Neutrophil (primary cell): ENCODE measurements around the gene IL19.

Experiments used
- H3K27ac ChIP-seq: fragments of 200-600 bp; sonication (generic); 2 replicates; pipeline ENCODE4 v1.5.1; 2016; ENCODE audit warnings: mild to moderate bottlenecking, moderate library complexity
- H3K27me3 ChIP-seq: fragments of 200-600 bp; sonication (generic); 2 replicates; pipeline ENCODE4 v1.6.0; 2016; ENCODE audit warnings: mild to moderate bottlenecking
- H3K36me3 ChIP-seq: fragments of 200-600 bp; sonication (generic); 2 replicates; pipeline ENCODE4 v1.5.1; 2017
- H3K4me1 ChIP-seq, 2 experiments: fragments of 200-600 bp in 1 of 2; sonication (generic) in 1 of 2; 1 replicate in 1 of 2; 2 replicates in 1 of 2; pipeline versions ENCODE4 v1.5.1 to v1.6.1; 2013 to 2016; ENCODE audit warnings: low read depth in 1 of 2, low read length in 1 of 2, mild to moderate bottlenecking in 1 of 2, moderate library complexity in 1 of 2; ENCODE audit not compliant: control insufficient read depth in 1 of 2, insufficient read depth in 1 of 2
- H3K4me3 ChIP-seq, 2 experiments: fragments of 200-600 bp in 1 of 2; sonication (generic) in 1 of 2; 1 replicate in 1 of 2; 2 replicates in 1 of 2; pipeline ENCODE4 v1.5.1; 2013 to 2016; ENCODE audit warnings: low read depth in 1 of 2, low read length in 1 of 2, mild to moderate bottlenecking in 1 of 2, moderate library complexity in 1 of 2
- H3K9me3 ChIP-seq: fragments of 200-600 bp; sonication (generic); 2 replicates; pipeline ENCODE4 v1.5.1; 2016
- TF ChIP-seq, protein P1 (sequence below): fragments of 200-600 bp; sonication (generic); IDR thresholded peaks from 2 replicates; pipeline ENCODE4 v1.5.1; 2016; ENCODE audit warnings: antibody characterized with exemption

IL19 gene

DNA sequence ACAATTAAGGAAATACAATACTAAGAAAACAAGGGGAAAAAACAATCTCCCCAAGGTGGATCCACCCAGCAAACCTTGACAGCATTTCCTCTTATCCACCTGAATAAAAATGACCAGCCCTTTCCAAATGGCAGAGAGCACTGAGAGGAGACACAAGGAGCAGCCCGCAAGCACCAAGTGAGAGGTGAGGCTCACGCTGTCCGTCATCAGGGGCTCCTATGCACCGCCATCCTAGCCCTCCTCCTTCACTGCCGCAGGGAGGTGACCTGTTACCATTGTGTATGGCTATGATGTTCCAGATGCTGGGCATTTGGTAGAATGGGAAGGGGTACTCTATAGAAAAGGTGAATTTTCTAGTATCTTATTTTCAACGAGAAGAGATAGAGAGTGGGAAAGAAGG, 63.6 kb downstream of the IL19 start:
- H3K36me3 ChIP-seq, result no peaks in the 10 kb centered on the region
- TF ChIP-seq, protein P1, sequence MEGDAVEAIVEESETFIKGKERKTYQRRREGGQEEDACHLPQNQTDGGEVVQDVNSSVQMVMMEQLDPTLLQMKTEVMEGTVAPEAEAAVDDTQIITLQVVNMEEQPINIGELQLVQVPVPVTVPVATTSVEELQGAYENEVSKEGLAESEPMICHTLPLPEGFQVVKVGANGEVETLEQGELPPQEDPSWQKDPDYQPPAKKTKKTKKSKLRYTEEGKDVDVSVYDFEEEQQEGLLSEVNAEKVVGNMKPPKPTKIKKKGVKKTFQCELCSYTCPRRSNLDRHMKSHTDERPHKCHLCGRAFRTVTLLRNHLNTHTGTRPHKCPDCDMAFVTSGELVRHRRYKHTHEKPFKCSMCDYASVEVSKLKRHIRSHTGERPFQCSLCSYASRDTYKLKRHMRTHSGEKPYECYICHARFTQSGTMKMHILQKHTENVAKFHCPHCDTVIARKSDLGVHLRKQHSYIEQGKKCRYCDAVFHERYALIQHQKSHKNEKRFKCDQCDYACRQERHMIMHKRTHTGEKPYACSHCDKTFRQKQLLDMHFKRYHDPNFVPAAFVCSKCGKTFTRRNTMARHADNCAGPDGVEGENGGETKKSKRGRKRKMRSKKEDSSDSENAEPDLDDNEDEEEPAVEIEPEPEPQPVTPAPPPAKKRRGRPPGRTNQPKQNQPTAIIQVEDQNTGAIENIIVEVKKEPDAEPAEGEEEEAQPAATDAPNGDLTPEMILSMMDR, result no peak
- H3K9me3 ChIP-seq, result no peaks in the 10 kb centered on the region
- no peak overlapping the region for H3K4me3 ChIP-seq
- H3K27me3 ChIP-seq, result no peaks in the 10 kb centered on the region
- H3K27ac ChIP-seq, result no peak overlapping the region
- H3K4me1 ChIP-seq, result peaks cover 9% of the 10 kb centered on the region in 2 experiments

GRCh38 chr1:206834711-206835110, 64.1 kb downstream of the IL19 start:
- Histone ChIP-seq H3K36me3 (no peaks in the 10 kb centered on the region), H3K27ac (no peak overlapping the region)
- TF ChIP-seq, protein P1, result no peak

GRCh38 chr1:206835186-206835585, 64.6 kb downstream of the IL19 start:
- TF ChIP-seq, protein P1, result no peak
- no peaks in the 10 kb centered on the region for H3K9me3 ChIP-seq
- H3K27ac ChIP-seq, result no peak overlapping the region
- H3K36me3 ChIP-seq, result no peaks in the 10 kb centered on the region
- no peaks in the 10 kb centered on the region for H3K4me1 ChIP-seq
- H3K4me3 ChIP-seq, result no peak overlapping the region
- H3K27me3 ChIP-seq, result no peaks in the 10 kb centered on the region

More at GRCh38 chr1:206834711-206835110, 64.1 kb downstream of the IL19 start:
- Histone ChIP-seq H3K9me3 (no peaks in the 10 kb centered on the region), H3K4me1 (peaks cover 4% of the 10 kb centered on the region in 2 experiments), H3K27me3 (no peaks in the 10 kb centered on the region), H3K4me3 (no peak overlapping the region)

- Histone ChIP-seq H3K27me3 (no peaks in the 10 kb centered on the region), H3K4me3 (no peak overlapping the region), H3K36me3 (no peaks in the 10 kb centered on the region), H3K9me3 (no peaks in the 10 kb centered on the region), H3K27ac (no peak overlapping the region), H3K4me1 (no peaks in the 10 kb centered on the region)
- TF ChIP-seq, protein P1, result no peak
These were observed 65.5 kb downstream of the IL19 start for GRCh38 chr1:206836111-206836510.

DNA sequence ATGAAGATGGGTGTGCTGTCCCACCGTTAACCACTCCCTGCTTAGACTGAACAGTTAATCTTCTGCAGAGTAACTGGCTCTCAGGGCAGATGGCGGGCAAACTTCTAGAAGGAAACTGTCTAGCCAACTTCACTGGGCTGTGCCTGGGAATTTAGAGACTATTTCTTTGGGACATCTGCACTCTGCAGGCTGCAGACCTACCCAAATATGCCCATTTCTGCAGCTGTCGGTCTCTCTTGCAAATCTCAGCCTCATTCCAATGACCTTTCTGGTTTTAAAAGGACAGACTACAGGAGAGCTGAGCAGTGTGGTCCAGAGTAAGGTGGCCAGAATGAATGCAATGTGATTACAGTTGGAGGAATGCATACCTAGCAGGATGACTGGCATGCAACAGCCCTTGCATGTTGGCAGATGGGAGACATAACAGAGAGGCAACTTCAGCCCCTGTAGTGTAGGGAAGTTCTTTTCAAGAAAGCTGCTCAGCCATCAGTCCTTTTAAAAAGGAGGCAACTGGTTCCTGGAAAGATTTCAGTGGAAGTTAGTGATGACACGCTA, 68.5 kb downstream of the IL19 start:
- H3K27ac ChIP-seq, result no peak overlapping the region
- no peaks in the 10 kb centered on the region for H3K9me3 ChIP-seq
- H3K27me3 ChIP-seq, result no peaks in the 10 kb centered on the region
- H3K4me1 ChIP-seq, result no peaks in the 10 kb centered on the region
- TF ChIP-seq, protein P1, result no peak
- H3K4me3 ChIP-seq, result no peak overlapping the region
- no peaks in the 10 kb centered on the region for H3K36me3 ChIP-seq
